Measurements from ENCODE around the gene TMEM150B.

TMEM150B gene

GRCh38 chr19:55354698-55355212 is 29.6 kb upstream of the TMEM150B start, which contains the start of gene COX6B2:
TSS of gene COX6B2 (minus strand) at chr19:55354719. CDS start at chr19:55354521, 198 bp downstream.
- DNase-seq, result no peak

DNA sequence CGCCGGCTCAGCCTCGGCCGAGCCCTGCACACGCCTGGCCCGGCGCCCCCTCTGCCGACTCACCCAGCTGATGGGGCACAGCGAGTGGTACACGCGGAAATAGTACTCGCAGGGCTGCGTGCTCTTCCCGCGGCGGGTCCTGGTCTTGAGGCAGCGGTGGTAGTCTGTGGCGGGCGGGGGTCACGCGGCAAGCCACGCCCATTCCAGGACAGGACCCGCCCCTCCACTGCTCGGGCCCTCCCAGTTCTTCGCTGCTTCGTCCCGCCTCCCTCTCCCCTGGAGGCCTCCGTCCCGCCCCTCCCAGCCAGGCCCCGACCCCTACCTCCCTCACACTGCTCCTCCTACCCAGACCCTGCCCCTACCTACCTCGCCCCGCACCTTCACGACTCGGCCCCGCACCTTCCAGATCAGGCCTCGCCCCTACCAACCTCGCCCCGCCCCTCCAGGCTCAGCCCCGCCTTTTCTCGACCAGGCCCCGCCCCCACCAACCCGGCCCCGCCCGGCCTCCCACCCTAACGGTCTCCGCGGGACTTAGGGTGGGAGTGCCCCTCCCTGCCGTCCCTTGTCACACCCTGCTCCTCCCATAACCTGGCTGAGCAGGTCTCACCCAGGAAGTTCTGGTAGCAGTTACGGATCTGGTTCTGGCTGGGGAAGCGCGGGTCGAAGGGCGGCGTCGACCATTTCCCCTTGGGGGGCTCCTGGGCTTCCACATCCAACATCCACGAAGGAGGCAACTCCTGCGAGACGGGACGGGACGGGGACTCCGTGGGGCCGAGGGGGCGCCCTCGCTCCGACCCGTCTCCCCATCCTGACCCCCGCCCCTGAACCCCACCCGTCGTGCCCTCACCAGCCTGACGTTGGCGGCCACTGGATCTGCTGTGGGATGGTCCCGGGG is 28.9 kb upstream of the TMEM150B start:
- no peak for DNase-seq

GRCh38 chr19:55353356-55353802 is 28.2 kb upstream of the TMEM150B start:
- no peak for DNase-seq

DNA sequence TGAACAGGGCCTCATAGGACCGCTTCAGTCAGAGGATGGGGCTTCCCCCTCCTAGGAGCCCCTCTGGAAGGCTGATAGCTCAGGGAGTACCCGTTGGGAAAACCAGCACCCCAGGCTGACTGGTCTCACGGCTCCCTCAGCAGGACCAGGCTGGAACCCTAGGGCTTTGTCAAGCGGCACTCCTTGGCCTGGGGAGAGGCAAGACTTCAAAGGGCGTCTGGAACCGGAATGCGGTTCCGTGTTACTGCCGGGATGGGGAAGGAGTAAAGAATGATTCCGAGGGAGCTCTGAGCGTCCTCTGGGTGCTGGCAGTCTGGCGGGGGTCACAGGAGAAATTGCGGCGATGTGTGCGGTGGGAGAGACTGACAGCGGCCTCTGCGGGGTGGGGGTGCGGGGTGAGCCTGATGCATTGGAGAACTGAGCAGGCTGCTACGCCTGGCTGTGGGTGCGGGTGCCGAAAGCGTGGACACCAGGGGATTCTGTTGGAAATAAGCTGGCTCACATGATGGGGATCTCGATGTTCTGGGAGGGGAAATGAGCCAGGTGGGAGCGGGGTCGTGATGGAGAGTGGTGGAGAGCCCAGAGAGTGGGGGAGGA is 27.5 kb upstream of the TMEM150B start:
- no peak for DNase-seq

GRCh38 chr19:55352040-55352439 is 26.9 kb upstream of the TMEM150B start:
- DNase-seq, result no peak

GRCh38 chr19:55350620-55351315 is 25.6 kb upstream of the TMEM150B start:
- no peak for DNase-seq

GRCh38 chr19:55348317-55349034 is 23.3 kb upstream of the TMEM150B start:
- no peak for DNase-seq

DNA sequence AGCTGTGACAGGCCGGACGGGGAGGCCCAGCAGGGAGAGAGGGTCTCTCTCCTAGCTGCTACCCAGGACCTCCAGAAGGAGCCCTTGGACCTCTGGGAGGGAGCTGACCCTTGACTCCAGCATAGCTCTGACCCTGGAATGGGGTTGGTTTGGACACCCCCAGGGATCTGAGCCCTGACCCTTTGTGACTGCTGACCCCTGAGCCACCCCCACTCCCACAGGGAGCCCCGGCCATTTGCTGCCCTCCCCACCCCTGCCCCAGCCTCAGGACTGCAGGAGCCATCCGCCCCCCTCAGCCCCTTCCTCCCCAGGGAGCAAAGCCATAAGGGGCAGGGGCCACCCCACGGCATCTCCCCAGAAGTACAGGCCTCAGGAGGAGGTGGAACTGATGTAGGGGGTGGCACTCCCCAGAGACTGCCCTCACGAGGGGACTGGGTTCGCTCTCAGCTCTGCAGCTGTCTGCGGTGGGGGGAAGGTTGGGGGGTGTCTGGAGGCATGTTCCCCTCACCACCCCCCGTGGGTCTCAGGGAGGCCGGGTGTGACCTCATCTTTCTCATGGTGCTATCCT is 22.4 kb upstream of the TMEM150B start:
- DNase-seq, result no peak

GRCh38 chr19:55346725-55347441 is 21.7 kb upstream of the TMEM150B start:
- no peak for DNase-seq

GRCh38 chr19:55345818-55346724 is 20.9 kb upstream of the TMEM150B start:
- no peak for DNase-seq

GRCh38 chr19:55345101-55345817 is 20.1 kb upstream of the TMEM150B start:
- no peak for DNase-seq

GRCh38 chr19:55344444-55344843 is 19.3 kb upstream of the TMEM150B start:
- no peak for DNase-seq

DNA sequence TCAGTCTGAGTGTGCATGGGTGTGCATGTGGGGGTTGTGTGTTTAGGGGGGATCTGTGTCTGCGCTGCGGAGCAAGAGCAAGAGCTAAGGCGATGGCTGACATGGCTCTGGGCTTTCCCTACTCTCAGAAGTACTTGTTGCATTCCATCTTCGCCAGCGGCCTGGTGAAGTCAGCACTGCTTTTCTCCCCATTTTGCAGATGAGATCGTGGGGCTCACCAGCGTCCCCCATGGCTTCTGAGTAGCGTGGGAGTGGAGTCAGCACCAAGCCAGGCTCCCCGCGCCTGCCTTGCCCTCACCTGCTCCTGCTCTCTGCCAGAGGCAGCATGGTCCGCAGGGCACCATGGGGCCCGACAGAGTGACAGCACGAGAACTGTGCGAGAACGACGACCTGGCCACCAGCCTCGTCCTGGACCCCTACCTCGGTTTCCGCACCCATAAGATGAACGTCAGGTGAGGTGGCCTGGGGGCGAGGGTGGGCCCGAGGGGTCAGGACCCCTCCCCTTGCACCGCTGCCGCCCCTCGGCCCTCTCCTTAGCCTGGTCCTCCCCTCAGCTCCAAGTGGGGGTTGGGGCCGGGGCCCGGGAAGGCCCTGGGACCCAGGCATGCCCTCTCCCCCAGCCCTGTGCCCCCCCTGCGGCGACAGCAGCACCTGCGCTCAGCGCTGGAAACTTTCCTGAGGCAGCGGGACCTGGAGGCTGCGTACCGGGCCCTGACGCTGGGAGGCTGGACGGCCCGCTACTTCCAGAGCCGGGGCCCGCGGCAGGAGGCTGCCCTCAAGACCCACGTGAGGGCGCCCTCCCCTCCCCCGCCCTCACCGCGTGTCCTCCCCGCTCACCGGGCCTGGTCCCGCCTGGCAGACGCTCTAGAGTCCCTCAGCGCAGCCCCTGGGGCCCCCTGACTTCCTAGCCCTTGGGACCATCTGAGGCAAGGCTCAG is 16.7 kb upstream of the TMEM150B start:
- no peak for DNase-seq

DNA sequence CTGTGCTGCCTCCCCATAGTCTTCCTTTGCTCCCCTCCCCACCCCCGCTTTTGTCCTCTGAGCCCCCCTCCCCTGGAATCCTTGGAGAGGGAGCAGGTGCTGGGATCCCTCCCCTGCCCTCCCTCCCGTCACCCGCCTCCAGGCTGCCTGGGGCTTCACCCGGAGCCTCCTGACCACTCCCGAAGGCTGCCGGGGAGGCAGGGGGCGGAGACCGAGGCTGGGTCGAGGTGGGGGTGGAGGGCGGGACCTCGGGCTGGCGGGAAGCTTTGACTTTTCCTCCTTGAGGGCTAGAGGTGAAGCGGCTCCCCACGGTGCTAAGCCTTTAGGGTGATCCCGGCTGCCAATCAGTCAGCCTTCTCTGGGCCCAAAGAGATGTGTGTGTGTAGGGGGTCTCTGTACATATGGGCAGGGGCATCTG is 16.0 kb upstream of the TMEM150B start:
- DNase-seq, result no peak

- DNase-seq, result no peak
These were observed 15.6 kb upstream of the TMEM150B start for GRCh38 chr19:55340784-55341147.

DNA sequence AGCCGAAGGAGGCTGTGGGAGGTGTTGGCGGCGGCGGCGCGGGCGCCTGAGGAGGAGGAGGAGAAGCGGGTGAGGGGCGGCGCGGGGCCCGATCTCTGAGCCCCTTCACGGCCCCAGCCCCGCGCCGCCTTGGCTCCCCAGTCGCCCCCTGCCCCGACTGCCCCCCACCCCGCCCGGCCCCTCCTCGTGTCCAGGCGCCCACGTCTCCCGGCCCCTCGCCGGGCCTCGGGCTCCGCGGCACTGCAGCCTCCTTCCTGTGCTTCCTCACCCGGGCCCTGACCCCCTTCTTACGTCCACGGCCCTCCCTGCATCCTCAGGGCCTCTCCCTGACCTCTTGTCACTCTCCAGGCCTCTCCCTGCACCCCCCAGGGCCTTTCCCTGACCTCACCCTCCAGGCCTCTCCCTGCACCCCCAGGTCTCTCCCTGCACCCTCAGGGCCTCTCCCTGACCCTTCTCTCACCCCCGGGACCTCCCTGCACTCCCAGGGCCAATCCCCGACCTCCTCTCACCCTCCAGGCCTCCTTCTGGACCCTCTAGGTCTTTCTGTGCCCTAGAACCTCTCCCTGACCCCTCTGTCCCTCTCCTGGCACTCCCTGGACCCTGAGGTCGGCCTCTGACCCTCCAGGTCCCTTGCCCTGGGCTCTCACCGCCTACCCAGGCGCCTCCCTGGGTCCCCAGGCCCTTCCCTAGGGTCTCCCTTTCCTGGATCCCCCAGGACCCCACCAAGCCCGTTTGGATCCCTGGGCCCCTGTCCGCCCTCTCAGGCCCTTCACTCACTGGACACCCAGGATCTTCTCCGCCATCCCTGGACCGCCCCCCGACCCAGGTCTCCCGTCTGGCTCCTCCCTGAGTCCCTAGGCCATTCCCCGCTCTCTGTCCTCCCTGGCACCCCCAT is 15.0 kb upstream of the TMEM150B start:
- no peak for DNase-seq

DNA sequence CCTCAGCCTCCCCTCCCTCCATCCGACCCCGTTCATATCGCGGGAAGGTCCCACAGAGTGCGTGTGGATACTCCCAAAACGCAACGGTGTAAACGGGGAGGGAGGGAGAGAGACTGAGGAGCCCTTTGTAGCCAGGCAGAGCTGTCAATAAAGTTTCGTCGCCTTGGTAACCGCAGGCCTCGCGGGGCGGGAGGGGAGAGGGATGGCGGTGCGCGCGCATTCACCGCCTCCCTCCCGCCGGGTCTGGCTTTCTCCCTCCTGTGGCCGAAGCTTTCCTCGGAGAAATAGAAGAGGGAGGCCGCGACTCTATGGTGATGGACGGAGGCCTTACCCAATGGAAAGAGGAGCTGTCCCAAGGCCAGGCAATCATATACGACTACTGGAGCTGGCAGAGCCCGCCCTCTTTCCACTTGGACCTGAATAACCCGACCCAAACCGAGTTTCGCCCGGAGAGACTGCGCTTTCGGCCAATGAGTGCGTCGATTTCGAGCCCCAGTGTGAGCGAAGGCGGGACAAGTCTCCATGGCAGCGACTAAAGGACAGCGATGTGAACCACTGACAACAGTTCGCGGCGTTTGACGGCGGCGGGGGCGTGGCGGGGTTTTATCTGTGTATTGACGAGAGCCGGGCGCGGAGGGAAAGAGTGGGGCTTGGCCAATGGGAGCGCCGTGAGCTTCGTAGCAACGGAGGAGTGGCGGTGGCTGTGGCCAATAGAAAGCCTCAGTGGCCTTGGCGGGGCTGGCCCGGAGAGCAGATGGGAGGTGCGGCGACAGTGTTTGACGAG is 14.2 kb upstream of the TMEM150B start, which contains the start of gene KMT5C:
Gene KMT5C (plus strand): TSS at position 772 of the 784 bp plus-strand sequence. CDS start 2,061 bp downstream, outside the sequence.
- peak; percentile 100 for DNase-seq

All from NK-92 treated with Interleukin-12 subunit alpha and Interleukin-12 subunit beta, amount 100 ng/mL, for 24 hours (cell line).